Left lung (tissue), 10 donors: ENCODE data around the gene ZBTB38. TPM values are rescaled to one million over a fixed set of nuclear protein-coding genes. Genes with fewer than 3 reads are reported as not detected.

ENCODE experiments used
- ATAC-seq: fragments of 200-7000 bp; cut with Tn5 transposase; one replicate; pipeline ENCODE4 v1.9.1; 2020; ENCODE audit warnings: moderate library complexity
- DNase-seq, 4 donors: peaks; one replicate each; pipeline ENCODE4 v3.0.0-alpha.2; 2013 to 2020
- H3K27ac ChIP-seq, 2 donors: fragments of 200-600 bp; sonication (generic) in 1 of 2; one replicate each; pipeline versions ENCODE4 v1.5.0 to v1.8.0; 2020 to 2021
- H3K27me3 ChIP-seq, 2 donors: fragments of 200-600 bp; sonication (generic) in 1 of 2; one replicate each; pipeline versions ENCODE4 v1.5.0 to v1.8.0; 2020 to 2021
- H3K36me3 ChIP-seq, 2 donors: fragments of 200-600 bp; sonication (generic) in 1 of 2; one replicate each; pipeline versions ENCODE4 v1.5.0 to v1.8.0; 2020 to 2021
- H3K4me1 ChIP-seq, 2 donors: fragments of 200-600 bp; one replicate each; pipeline ENCODE4 v1.8.0; 2021
- H3K4me3 ChIP-seq, 2 donors: fragments of 200-600 bp; sonication (generic) in 1 of 2; one replicate each; pipeline versions ENCODE4 v1.5.0 to v1.8.0; 2020 to 2021; ENCODE audit warnings: mild to moderate bottlenecking in 1 of 2
- H3K9me3 ChIP-seq, 2 donors: fragments of 200-600 bp; sonication (generic) in 1 of 2; one replicate each; pipeline versions ENCODE4 v1.5.0 to v1.8.0; 2020 to 2021
- intact Hi-C, 2 donors: fragments of 100-400 bp; cut with DNase I; formaldehyde crosslinking; loops; one replicate each; pipeline versions ENCODE4 v1.11.2 to v1.14.2; 2022
- polyA plus RNA-seq, 6 donors: library from polyadenylated mRNA; unstranded; fragments of 120-200 nt; gene quantifications; one replicate each; pipeline ENCODE4 v1.2.1, GENCODE V29; 2013; ENCODE audit not compliant: insufficient read length in 6 of 6
- total RNA-seq, 2 donors: library from RNA; stranded (reverse); fragmentation: NEBNext Ultra II Directional; extraction: Animal tissue kit (Norgen Biotek cat#: 25700); gene quantifications; one replicate each; pipeline ENCODE4 v1.2.1, GENCODE V29; 2021
- TF ChIP-seq, protein P1 (sequence below), 2 donors: fragments of 200-600 bp; sonication (generic) in 1 of 2; IDR thresholded peaks; one replicate each; pipeline versions ENCODE4 v1.5.0 to v1.8.0; 2021; ENCODE audit warnings: antibody characterized with exemption in 2 of 2
- donor health status: DM: no; HTN: yes; CAD: no.
- donor health status: DM: no; HTN: no; CAD: no.

The ZBTB38 gene
- total and polyA plus RNA-seq, 8 donors, result 71.7 to 91.4 (median 82.6) TPM

DNA sequence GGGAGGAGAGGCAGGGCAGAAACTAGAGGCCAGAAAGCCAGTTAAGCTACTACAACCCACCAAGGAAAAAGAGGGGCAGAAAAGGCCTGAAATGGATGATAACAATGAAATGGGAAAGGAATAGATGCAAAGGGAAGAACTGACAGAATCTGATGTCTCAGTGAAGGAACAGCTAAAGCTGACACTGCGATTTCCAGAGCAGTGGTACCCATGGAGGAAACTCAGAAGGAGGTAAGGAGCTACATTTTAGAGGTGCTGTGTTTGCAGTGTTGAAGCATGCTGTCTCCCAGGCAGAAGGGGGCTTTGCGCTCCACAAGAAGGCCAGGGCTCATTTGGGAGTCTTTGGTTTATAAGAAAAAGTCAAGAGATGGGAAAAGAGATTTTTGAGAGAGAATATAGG lies 38.0 kb downstream of the ZBTB38 start:
- DNase-seq, result no peak
- Histone ChIP-seq H3K27ac (peak overlapping the region; percentile 20 to 57), H3K36me3 (peaks cover 0 to 40% of the 10 kb centered on the region in 2 donors), H3K4me1 (peaks cover 30 to 66% of the 10 kb centered on the region in 2 donors), H3K9me3 (no peaks in the 10 kb centered on the region), H3K4me3 (no peak overlapping the region), H3K27me3 (no peaks in the 10 kb centered on the region)
- TF ChIP-seq, protein P1, sequence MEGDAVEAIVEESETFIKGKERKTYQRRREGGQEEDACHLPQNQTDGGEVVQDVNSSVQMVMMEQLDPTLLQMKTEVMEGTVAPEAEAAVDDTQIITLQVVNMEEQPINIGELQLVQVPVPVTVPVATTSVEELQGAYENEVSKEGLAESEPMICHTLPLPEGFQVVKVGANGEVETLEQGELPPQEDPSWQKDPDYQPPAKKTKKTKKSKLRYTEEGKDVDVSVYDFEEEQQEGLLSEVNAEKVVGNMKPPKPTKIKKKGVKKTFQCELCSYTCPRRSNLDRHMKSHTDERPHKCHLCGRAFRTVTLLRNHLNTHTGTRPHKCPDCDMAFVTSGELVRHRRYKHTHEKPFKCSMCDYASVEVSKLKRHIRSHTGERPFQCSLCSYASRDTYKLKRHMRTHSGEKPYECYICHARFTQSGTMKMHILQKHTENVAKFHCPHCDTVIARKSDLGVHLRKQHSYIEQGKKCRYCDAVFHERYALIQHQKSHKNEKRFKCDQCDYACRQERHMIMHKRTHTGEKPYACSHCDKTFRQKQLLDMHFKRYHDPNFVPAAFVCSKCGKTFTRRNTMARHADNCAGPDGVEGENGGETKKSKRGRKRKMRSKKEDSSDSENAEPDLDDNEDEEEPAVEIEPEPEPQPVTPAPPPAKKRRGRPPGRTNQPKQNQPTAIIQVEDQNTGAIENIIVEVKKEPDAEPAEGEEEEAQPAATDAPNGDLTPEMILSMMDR (IDR thresholded peaks at IDR 0.05), result no peak
- intact Hi-C loops, result no loop called here
- ATAC-seq, result no peak

GRCh38 chr3:141407047-141407446 lies 38.7 kb downstream of the ZBTB38 start:
- Histone ChIP-seq H3K4me3 (no peak overlapping the region), H3K27me3 (no peaks in the 10 kb centered on the region), H3K27ac (peak overlapping the region; percentile 20 to 57), H3K4me1 (peaks cover 32 to 66% of the 10 kb centered on the region in 2 donors), H3K36me3 (peaks cover 0 to 40% of the 10 kb centered on the region in 2 donors), H3K9me3 (no peaks in the 10 kb centered on the region)
- intact Hi-C loops, result no loop called here
- peak; percentile 25 for ATAC-seq
- no peak for DNase-seq
- TF ChIP-seq, protein P1 (IDR thresholded peaks at IDR 0.05), result no peak

DNA sequence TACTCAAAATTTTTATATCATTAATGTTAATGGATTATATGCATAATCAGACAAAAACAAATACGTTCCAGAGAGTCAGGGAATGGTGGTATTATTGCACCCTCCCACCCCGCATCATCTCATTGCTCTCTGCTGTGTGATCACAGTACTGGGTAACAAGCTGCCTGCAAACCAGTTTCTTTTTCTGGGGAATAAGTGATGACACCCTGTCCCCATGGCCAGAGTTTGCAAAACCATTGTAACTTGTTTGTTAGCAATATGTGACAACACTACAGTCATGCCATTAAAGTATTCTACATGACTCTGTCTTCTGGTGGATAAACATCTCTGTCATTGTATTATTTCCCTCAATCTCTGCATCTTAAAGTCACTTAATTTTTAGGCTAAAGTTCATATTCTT lies 39.5 kb downstream of the ZBTB38 start:
- TF ChIP-seq, protein P1 (IDR thresholded peaks at IDR 0.05), result no peak
- Histone ChIP-seq H3K27me3 (no peaks in the 10 kb centered on the region), H3K9me3 (no peaks in the 10 kb centered on the region), H3K27ac (peak overlapping the region; percentile 20 to 57), H3K4me3 (no peak overlapping the region), H3K4me1 (peaks cover 33 to 73% of the 10 kb centered on the region in 2 donors), H3K36me3 (peaks cover 0 to 40% of the 10 kb centered on the region in 2 donors)
- ATAC-seq, result no peak
- intact Hi-C loops, result no loop called here
- DNase-seq, result no peak

GRCh38 chr3:141408596-141408995 lies 40.3 kb downstream of the ZBTB38 start:
- no peak for ATAC-seq
- intact Hi-C loops, result no loop called here
- TF ChIP-seq, protein P1 (IDR thresholded peaks at IDR 0.05), result no peak
- Histone ChIP-seq H3K4me1 (peaks cover 37 to 77% of the 10 kb centered on the region in 2 donors), H3K27me3 (no peaks in the 10 kb centered on the region), H3K36me3 (peaks cover 0 to 41% of the 10 kb centered on the region in 2 donors), H3K4me3 (no peak overlapping the region), H3K27ac (peak overlapping the region in 1 of 2 donors; percentile 84), H3K9me3 (no peaks in the 10 kb centered on the region)
- DNase-seq, result no peak

DNA sequence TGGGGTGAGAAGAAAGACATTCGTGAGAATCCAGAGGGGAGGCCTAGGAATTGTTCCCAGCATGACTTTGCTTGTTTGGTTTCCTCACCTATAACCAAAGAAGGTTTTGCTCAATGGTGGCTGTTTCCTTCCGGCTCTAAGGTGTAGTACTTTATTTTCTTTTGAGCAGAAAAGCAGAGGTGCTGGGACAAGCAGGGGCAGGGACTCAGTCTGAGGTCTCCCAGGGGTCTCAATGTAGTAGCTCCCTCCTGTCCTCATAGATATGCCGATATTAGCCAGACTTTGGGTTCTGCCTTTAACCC lies 41.6 kb downstream of the ZBTB38 start:
- peak overlapping the region; percentile 84 to 96 for H3K27ac ChIP-seq
- intact Hi-C loops, result no loop called here
- ATAC-seq (no peak), DNase-seq (no peak)
- TF ChIP-seq, protein P1 (IDR thresholded peaks at IDR 0.05), result no peak
- no peaks in the 10 kb centered on the region for H3K27me3 ChIP-seq
- H3K4me3 ChIP-seq, result no peak overlapping the region
- peaks cover 37 to 75% of the 10 kb centered on the region in 2 donors for H3K4me1 ChIP-seq
- H3K9me3 ChIP-seq, result no peaks in the 10 kb centered on the region
- H3K36me3 ChIP-seq, result peaks cover 0 to 43% of the 10 kb centered on the region in 2 donors
